Heart left ventricle (tissue), 16 donors: ENCODE data around the gene GAPVD1. TPM values are rescaled to one million over a fixed set of nuclear protein-coding genes. Genes with fewer than 3 reads are reported as not detected.

Experiments
- ATAC-seq, 4 donors: fragments of 200-7000 bp; cut with Tn5 transposase; one replicate each; pipeline ENCODE4 v1.9.1; 2020 to 2022; ENCODE audit warnings: moderate library complexity in 4 of 4, mild to moderate bottlenecking in 3 of 4, moderate number of reproducible peaks in 1 of 4
- DNase-seq, 5 donors: peaks; one replicate each; pipeline ENCODE4 v3.0.0-alpha.2; 2020
- H3K27ac ChIP-seq, 12 donors: fragments of 200-600 bp; sonication (generic) in 4 of 12; one replicate each; pipeline versions ENCODE4 v1.5.0 to v1.8.0; 2016 to 2022; ENCODE audit warnings: mild to moderate bottlenecking in 2 of 12
- H3K27me3 ChIP-seq, 9 donors: fragments of 200-600 bp; sonication (generic) in 2 of 9; one replicate each; pipeline versions ENCODE4 v1.5.1 to v1.8.0; 2016 to 2022; ENCODE audit warnings: mild to moderate bottlenecking in 3 of 9
- H3K36me3 ChIP-seq, 9 donors: fragments of 200-600 bp; sonication (generic) in 2 of 9; one replicate each; pipeline versions ENCODE4 v1.5.0 to v1.8.0; 2018 to 2022; ENCODE audit warnings: mild to moderate bottlenecking in 2 of 9
- H3K4me1 ChIP-seq, 12 donors: fragments of 200-600 bp; sonication (generic) in 4 of 12; one replicate each; pipeline versions ENCODE4 v1.5.0 to v1.8.0; 2016 to 2022; ENCODE audit warnings: mild to moderate bottlenecking in 3 of 12
- H3K4me3 ChIP-seq, 12 donors: fragments of 200-600 bp; sonication (generic) in 4 of 12; one replicate each; pipeline versions ENCODE4 v1.5.0 to v1.8.0; 2017 to 2022; ENCODE audit warnings: mild to moderate bottlenecking in 9 of 12, moderate library complexity in 4 of 12
- H3K9me3 ChIP-seq, 12 donors: fragments of 200-600 bp; sonication (generic) in 4 of 12; one replicate each; pipeline versions ENCODE4 v1.5.0 to v1.8.0; 2016 to 2022; ENCODE audit warnings: mild to moderate bottlenecking in 1 of 12
- POLR2A ChIP-seq, 2 donors: fragments of 450-650 bp; IDR thresholded peaks; one replicate each; pipeline ENCODE4 v1.6.1; 2017; ENCODE audit warnings: antibody characterized with exemption in 2 of 2, mild to moderate bottlenecking in 2 of 2, moderate library complexity in 2 of 2
- WGBS, 4 donors: extraction: QIAGEN DNeasy Blood & Tissue Kit in 2 of 4; methylation state at CpG; one replicate each; pipeline versions ENCODE4 v1.1.5 to v1.1.7; 2013 to 2018; 5-methylcytosine and 5-hydroxymethylcytosine counted together
- intact Hi-C, 10 donors: fragments of 100-400 bp; cut with DNase I; formaldehyde crosslinking; loops; one replicate each; pipeline versions ENCODE4 v1.11.1 to v1.14.2; 2022
- polyA plus RNA-seq, 2 donors: library from polyadenylated mRNA; stranded (reverse); fragments of 200-250 nt; gene quantifications; one replicate each; pipeline ENCODE4 v1.2.3, GENCODE V29; 2013
- total RNA-seq, 9 donors: library from RNA; depleted of rRNA in 2 of 9; stranded (reverse); fragments of >200 nt in 2 of 9; fragmentation: NEBNext Ultra II Directional in 3 of 9; extraction: Animal tissue kit (Norgen Biotek cat#: 25700) in 3 of 9; gene quantifications; one replicate each; pipeline versions ENCODE4 v1.1.0 to v1.2.4, GENCODE V29; 2016 to 2023
- TF ChIP-seq, protein P1 (sequence below), 12 donors: fragments of 200-600 bp; sonication (generic) in 4 of 12; IDR thresholded peaks; one replicate each; pipeline versions ENCODE4 v1.5.0 to v1.8.0; 2018 to 2022; ENCODE audit warnings: antibody characterized with exemption in 12 of 12, mild to moderate bottlenecking in 5 of 12
- donor health status: ischemic (EF 13 %, LVEDD 7.1; RV severe dilation, severe dysfunction).
- donor health status: healthy with polysubstance abuse.
- donor health status: DM: no; HTN: yes; CAD: no.
- donor health status: DM: no; HTN: no; CAD: no.
- donor health status: ischemic (EF 25% LVEDD 6.9; RV normal size, moderate dysfunction).
- donor health status: ischemic (EF 25% LVEDD 5.7; RV mildly dilated, moderate dysfunction).
- donor health status: healthy.
- donor health status: DM: yes; HTN: yes; CAD: no.
- donor health status: ischemic (EF 35%, LVEDD 5.7; RV mildly dilated, moderate dysfunction).
- donor health status: nonischemic (EF 11% LVEDD 7.7; RV severe dilation, severe dysfunction).
- donor health status: DM: yes; HTN: yes; CAD: no.
- donor health status: PGD.
- donor health status: ischemic (EF 29% LVEDD 5.4; RV normal size, mild dysfunction).
- donor health status: nonischemic (EF 23%, LVEDD 6.1; RV moderate dilation, normal function).

GAPVD1 gene
- total and polyA plus RNA-seq, 11 donors, result 7.2 to 45.5 (median 32.4) TPM

DNA sequence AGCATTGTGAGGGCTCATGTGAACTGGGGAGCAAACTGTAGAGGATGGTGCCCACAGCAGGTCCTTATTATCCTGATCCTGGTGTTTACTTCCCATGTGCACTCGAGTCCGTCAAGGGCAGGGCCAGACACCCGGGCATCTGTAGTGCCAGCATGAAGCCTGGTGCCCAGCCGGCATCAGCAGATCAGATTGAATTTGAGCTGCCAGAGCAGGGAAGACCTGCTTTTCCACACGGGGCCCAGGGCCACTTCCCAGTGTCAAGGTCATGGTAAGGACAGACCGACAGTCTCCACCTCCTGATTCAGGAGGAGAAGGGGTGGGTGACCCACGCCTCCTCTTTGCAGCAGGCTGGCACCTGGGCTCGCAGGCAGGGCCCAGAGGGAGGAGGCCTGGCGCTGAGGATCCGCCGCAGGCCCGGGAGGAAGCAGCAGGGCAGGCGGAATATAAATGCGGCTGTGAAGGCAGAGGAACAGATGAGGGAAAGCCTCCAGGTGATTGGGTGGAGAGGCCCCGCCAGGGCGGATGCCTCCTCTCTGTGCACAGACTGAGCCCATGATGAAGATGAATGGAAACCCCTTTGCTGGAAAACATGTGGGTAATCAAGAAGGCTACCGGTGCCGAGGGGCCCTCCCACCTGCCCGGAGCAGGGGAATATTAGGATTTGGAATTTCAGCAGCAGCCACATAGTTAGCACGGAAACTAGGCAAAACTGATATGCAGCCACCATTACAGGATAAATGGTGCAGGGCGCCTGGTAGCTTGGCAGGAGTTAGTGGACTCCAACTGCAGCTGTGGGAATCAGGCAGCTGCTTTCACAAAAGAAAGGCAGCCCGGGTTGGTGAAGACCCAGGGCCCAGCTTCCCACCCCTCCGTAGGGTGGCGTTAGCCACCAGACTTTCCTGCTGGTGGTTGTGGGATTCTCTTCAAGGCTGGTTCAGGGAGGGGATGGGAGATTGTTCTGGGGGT is 114.9 kb downstream of the GAPVD1 start:
- Histone ChIP-seq H3K9me3 (no peaks in the 10 kb centered on the region), H3K27me3 (peaks cover 0 to 4% (median 0%) of the 10 kb centered on the region in 9 donors), H3K36me3 (no peaks in the 10 kb centered on the region), H3K4me1 (peaks cover 0 to 8% (median 2%) of the 10 kb centered on the region in 12 donors), H3K4me3 (no peak overlapping the region), H3K27ac (no peak overlapping the region)
- DNase-seq (no peak), ATAC-seq (no peak)
- TF ChIP-seq POLR2A (IDR thresholded peaks at IDR 0.05), result no peak
- TF ChIP-seq, protein P1, sequence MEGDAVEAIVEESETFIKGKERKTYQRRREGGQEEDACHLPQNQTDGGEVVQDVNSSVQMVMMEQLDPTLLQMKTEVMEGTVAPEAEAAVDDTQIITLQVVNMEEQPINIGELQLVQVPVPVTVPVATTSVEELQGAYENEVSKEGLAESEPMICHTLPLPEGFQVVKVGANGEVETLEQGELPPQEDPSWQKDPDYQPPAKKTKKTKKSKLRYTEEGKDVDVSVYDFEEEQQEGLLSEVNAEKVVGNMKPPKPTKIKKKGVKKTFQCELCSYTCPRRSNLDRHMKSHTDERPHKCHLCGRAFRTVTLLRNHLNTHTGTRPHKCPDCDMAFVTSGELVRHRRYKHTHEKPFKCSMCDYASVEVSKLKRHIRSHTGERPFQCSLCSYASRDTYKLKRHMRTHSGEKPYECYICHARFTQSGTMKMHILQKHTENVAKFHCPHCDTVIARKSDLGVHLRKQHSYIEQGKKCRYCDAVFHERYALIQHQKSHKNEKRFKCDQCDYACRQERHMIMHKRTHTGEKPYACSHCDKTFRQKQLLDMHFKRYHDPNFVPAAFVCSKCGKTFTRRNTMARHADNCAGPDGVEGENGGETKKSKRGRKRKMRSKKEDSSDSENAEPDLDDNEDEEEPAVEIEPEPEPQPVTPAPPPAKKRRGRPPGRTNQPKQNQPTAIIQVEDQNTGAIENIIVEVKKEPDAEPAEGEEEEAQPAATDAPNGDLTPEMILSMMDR (IDR thresholded peaks at IDR 0.05), result no peak
- WGBS, 4 donors, result 75 to 81% (median 77%) methylated on average over 22 to 24 of the region's 24 CpGs
- intact Hi-C loops, result loop anchor here in 8 of 10 donors (5.0 to 10.0 kb wide), 6 partner anchors 112 to 662 kb away; partner anchors contain the start of genes NR6A1 (in 6 of the 8), OLFML2A (in 5 of the 8), GAPVD1 (in 1 of the 8) and SCAI (in 1 of the 8)

DNA sequence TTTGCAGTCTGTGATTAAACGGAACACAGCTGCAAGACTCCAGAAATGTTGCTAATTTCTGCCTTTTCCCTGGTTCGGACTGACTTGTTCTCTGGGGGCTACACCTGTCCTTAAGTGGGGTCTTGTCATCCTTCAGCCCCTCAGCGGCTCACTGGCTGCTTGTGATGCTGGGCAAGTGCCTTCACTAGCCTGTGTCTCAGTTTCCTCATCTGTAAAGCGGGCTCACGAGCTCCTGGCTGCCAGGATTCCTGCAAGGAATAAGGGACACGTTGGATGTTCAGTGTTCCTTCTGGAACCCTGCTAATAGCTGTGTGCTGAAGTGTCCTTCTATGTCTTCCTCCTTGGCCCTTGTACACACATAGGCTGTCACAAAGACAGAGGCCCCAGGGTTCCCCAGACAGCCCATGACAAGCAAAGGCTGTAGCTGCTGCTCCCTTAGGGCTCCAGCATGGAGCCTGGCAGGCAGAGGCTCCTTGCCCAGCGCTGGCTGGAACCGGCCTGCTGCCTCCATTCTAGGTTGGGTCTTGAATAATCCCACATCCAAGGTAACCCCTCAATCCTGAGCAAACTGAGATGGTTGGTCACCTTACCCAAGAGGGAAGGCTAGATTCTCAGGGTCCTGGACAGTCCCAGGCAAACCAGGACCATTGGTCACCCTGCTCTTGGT is 116.1 kb downstream of the GAPVD1 start:
- peaks cover 0 to 8% (median 2%) of the 10 kb centered on the region in 12 donors for H3K4me1 ChIP-seq
- intact Hi-C loops, result loop anchor here in 8 of 10 donors (5.0 to 10.0 kb wide), 6 partner anchors 113 to 663 kb away; partner anchors contain the start of genes NR6A1 (in 6 of the 8), OLFML2A (in 5 of the 8), GAPVD1 (in 1 of the 8) and SCAI (in 1 of the 8)

DNA sequence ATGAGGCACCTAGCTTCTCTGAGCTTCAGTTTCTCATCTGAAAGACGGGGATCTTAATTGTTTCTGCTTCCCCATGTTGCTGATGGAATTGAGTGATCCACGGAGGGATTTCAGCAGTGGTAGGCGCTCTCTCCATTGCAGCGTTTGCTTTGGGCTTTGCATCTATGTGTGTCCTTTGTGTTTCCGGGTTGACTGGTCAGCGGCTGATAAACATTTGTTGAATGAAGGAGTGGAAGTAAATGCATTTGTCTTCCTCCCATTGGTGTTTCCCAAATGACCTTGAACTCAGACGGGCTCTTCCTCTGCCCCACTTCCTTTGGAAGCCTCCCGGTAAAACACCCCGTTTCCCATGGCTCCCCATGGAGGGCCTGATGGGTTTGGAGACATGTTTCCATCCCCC is 117.2 kb downstream of the GAPVD1 start:
- 53 to 62% (median 60%) methylated on average over 9 of the region's 9 CpGs for WGBS, 4 donors
- Histone ChIP-seq H3K36me3 (no peaks in the 10 kb centered on the region), H3K4me3 (no peak overlapping the region), H3K4me1 (peaks cover 0 to 8% (median 2%) of the 10 kb centered on the region in 12 donors), H3K27ac (no peak overlapping the region), H3K27me3 (peaks cover 0 to 4% (median 0%) of the 10 kb centered on the region in 9 donors), H3K9me3 (no peaks in the 10 kb centered on the region)
- ATAC-seq (no peak), DNase-seq (no peak)
- intact Hi-C loops, result loop anchor here in 8 of 10 donors (5.0 to 10.0 kb wide), 6 partner anchors 114 to 664 kb away; partner anchors contain the start of genes NR6A1 (in 6 of the 8), OLFML2A (in 5 of the 8), GAPVD1 (in 1 of the 8) and SCAI (in 1 of the 8)
- TF ChIP-seq, protein P1 (IDR thresholded peaks at IDR 0.05), result no peak
- TF ChIP-seq POLR2A (IDR thresholded peaks at IDR 0.05), result no peak

More for the DNA sequence above, 116.1 kb downstream of the GAPVD1 start:
- no peak for DNase-seq
- H3K36me3 ChIP-seq, result no peaks in the 10 kb centered on the region
- no peak for ATAC-seq
- H3K27ac ChIP-seq, result no peak overlapping the region
- no peaks in the 10 kb centered on the region for H3K9me3 ChIP-seq
- 67 to 92% (median 79%) methylated on average over 8 of the region's 8 CpGs for WGBS, 4 donors
- no peak overlapping the region for H3K4me3 ChIP-seq
- no peak for TF ChIP-seq POLR2A (IDR thresholded peaks at IDR 0.05)
- TF ChIP-seq, protein P1 (IDR thresholded peaks at IDR 0.05), result no peak
- peaks cover 0 to 4% (median 0%) of the 10 kb centered on the region in 9 donors for H3K27me3 ChIP-seq
